Activated naive CD8-positive, alpha-beta T cell treated with anti-CD3 and anti-CD28 coated beads, Interleukin-2, amount 50 U/mL, for 16 hours (primary cell): Measurements from ENCODE around the gene IGF2BP3.
A peak's percentile ranks its signal among the peaks of the same experiment; 100 is the strongest.

Experiments used
- DNase-seq: peaks from one replicate; pipeline ENCODE4 v3.0.0-alpha.2; 2020; ENCODE audit warnings: low read depth, low spot score

The IGF2BP3 gene

DNA sequence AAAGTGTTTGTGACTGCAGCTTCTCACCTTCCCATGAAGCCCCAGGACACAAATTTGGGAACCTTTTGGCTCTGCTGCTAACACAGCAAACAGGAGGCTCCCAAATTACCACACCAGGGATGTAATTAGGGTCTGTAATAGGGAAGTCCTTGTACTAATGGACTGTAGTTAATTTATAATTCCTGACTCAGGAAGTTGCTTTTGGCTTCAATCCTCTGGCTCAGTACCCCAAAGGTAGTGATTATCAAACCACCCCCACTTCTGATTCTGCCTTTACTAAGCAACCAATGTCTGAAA is 174.9 kb downstream of the IGF2BP3 start:
- no peak for DNase-seq

GRCh38 chr7:23294549-23295400 is 175.5 kb downstream of the IGF2BP3 start:
- no peak for DNase-seq

- no peak for DNase-seq
Observed at GRCh38 chr7:23293500-23294073, 176.7 kb downstream of the IGF2BP3 start.

DNA sequence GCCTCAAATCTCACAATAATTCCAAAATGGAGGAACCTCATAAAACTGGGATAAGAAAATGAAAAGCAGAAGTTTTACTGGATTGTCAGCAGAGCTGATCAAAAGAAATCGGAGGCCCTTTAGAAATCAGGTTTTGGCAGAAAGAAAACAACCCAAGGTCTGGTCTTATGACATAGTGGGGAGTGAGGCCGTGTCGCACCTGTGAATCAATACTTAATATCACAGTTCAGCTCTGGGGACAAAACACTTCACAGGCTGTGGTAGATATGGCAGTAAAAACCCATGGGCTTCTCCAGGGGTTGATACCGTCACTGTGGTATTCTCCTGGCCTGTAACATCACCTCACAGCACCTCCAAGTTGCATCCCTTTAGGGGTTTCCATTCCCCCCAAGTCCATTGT is 177.7 kb downstream of the IGF2BP3 start:
- no peak for DNase-seq

GRCh38 chr7:23291957-23292560 is 178.2 kb downstream of the IGF2BP3 start:
- DNase-seq: no peak

DNA sequence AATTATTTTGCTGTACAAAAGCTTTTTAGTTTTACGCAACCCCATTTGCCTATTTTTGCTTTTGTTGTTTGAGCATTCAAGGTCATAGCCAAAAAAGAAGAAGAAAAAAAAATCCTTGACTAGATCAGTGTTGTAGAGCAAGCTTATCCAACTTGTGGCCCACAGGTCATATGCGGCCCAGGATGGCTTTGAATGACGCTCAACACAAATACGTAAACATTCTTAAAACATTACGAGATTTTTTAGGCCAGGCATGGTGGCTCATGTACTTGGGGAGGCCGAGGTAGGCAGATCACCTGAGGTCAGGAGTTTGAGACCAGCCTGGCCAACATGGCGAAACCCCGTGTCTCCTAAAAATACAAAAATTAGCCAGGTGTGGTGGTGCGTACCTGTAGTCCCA is 179.3 kb downstream of the IGF2BP3 start:
- no peak for DNase-seq

DNA sequence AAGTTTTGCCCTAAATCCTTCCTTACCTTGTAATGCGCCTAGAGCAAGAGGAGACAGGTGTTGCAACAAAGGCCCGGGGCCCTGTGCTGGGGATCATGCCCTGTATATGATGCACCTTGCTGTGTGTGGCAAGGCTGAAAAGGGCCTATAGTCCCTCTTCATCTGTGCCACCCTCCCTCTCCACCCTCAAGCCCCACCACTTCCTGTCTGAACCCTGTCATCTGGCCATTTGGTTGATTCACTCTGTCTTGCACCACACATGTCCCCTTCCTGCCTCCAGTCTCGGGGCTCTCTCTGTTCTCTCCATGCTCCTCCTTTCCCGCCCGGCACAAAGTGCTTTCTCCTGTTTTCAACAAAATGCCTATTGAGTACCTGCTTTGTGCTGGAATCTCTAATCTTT is 182.7 kb downstream of the IGF2BP3 start:
- DNase-seq: no peak

DNA sequence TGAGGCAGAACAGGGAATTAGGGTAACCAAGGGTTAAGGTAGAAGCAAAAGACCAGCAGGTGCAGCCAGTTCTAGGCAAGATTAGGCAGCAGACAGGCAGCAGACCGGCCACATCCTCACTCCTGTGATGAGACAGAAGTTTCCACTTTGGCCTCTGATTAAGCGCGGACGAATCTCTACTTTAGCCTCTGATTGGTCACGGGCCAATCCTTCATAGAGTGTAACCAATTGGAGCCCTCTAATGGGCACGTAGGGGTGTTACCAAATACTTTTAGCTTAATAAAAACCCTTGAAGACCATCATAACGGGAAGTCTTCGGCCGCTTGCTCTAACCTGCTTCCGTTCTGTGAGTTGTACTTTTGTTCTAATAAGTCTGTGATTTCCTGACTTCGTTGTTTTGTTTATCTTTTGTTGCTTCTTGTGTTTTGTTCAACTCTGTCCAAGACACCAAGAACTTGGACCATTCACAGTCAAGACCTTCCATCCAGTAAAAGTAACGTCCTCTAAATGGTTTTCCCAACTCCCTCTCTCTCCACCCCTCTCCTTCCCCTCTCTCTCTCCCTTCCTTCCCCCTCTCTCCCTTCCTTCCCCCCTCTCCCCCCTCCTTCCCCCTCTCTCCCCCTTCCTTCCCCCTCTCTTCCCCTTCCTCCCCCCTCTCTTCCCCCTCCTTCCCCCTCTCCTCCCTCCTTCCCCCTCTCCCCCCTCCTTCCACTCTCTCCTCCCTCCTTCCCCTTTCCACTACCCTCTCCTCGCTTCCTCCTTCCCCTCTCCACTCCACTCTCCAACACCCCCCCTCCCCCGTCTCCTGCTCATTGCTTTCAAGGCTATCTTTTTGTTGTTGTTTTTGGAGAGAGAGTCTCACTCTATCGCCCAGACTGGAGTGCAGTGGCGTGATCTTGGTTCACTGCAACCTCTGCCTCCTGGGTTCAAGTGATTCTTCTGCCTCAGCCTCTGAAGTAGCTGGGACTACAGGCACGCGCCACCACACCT is 184.3 kb downstream of the IGF2BP3 start:
- no peak for DNase-seq

- DNase-seq: no peak
Observed at GRCh38 chr7:23284871-23285270, 185.4 kb downstream of the IGF2BP3 start.

- no peak for DNase-seq
Observed at GRCh38 chr7:23283086-23283485, 187.2 kb downstream of the IGF2BP3 start.

GRCh38 chr7:23279819-23280525 is 190.3 kb downstream of the IGF2BP3 start:
- DNase-seq: no peak

GRCh38 chr7:23277359-23277989 is 192.8 kb downstream of the IGF2BP3 start:
- no peak for DNase-seq

GRCh38 chr7:23276947-23277346 is 193.3 kb downstream of the IGF2BP3 start:
- no peak for DNase-seq

DNA sequence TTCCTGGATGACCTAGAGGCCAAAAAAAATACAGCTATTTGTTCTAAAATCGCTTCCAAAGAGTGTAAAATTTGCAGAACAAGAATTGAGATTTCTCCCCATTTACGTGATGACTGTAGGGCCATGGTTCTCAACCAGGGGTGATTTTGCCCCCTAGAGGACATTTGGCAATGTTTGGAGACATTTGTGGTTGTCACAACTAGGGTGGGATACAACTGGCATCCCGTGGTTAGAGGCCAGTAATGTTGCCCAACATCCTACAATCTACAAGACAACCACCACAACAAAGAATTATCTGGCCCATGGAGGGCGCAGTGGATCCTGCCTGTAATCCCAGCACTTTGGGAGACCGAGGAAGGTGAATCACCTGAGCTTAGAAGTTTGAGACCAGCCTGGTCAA is 193.9 kb downstream of the IGF2BP3 start:
- no peak for DNase-seq

- DNase-seq: no peak
Observed at GRCh38 chr7:23275912-23276311, 194.4 kb downstream of the IGF2BP3 start.

DNA sequence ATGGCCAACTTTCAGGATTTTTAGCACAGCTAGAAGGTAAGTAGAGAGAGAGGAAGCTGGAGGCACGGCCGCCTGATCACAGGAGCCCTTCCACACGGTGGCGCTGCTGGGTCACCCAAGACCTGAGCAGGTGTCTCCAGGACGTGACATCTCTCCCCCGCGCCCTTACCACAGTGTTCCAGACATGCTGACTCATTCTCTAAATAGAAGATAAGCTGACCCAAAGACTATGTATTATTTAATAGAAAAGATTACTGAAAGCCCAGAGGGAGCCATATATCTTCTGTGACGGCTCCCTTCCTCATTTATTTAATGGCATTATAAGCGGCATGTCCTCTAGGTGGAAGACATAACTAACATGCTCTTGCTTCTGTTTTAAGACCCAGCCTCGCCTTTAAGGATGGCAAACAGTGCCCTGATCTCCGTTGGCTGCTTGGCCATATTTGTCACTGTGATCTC is 197.1 kb downstream of the IGF2BP3 start:
- DNase-seq: peak; percentile 83

DNA sequence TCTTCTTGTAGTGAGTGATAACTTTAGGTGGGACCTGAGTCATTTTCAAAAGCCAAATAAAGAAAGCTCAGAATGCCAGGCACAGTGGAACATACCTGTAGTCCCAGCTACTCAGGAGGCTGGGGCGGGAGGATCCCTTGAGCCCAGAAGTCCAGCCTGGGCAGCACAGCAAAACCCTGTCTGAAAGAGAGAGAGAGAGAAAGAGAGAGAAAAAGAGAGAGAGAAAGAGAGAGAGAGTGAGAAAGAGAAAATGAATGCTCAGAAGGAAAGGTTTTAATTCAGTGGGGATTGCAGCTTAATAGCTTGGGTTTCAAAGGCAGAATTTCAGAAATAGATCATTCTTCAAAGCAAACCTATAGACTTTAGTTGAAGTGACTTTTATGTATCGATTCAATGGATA is 198.0 kb downstream of the IGF2BP3 start:
- no peak for DNase-seq

- DNase-seq: no peak
Observed at GRCh38 chr7:23268746-23269145, 201.5 kb downstream of the IGF2BP3 start.

DNA sequence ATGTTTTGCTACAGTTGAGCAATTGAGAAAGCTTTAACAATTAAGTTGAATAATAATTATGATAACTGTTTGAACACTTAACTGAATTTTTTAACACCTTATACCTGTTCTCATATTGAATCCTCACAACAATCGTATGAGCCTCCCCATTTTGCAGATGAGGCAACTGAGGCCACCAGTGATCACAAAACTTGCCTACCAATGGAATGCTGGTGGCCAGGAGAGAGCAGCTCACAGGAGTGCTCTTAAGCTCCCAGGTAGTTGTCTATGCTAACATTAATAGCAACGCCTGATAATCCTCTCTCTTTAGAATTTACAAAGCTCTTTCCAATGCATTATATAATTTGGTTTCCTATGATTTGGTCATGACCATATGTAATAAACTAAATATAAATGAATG is 202.1 kb downstream of the IGF2BP3 start:
- DNase-seq: no peak

- DNase-seq: no peak
Observed at GRCh38 chr7:23267357-23267756, 202.9 kb downstream of the IGF2BP3 start.

- DNase-seq: no peak
Observed at GRCh38 chr7:23266918-23267317, 203.4 kb downstream of the IGF2BP3 start.
